GM19239 (cell line): ENCODE results near the gene ARFGAP3.
A peak's percentile ranks its signal among the peaks of the same experiment; 100 is the strongest.
"Not testable (repeated sequence)": the region's sequence is repeated elsewhere in the genome, so short reads cannot be mapped to it uniquely, and the experiment has no call there.

ENCODE experiments used
- DNase-seq: peaks from one replicate; pipeline ENCODE4 v3.0.0; 2011; ENCODE audit warnings: low spot score; ENCODE audit not compliant: insufficient read length
- FAIRE-seq: peaks from 2 replicates; lab custom pipeline; 2011; peaks lifted over from hg19 to GRCh38; lab: Jason Lieb, UNC

Gene ARFGAP3

GRCh38 chr22:42780070-42780540 is 77.0 kb downstream of the ARFGAP3 start:
- FAIRE-seq (peak; percentile 94), DNase-seq (peak; percentile 74)

- FAIRE-seq = no peak
These were observed 79.9 kb downstream of the ARFGAP3 start for GRCh38 chr22:42777126-42777525.

GRCh38 chr22:42773167-42773566 is 83.9 kb downstream of the ARFGAP3 start:
- no peak for FAIRE-seq
- DNase-seq = no peak

More at GRCh38 chr22:42777126-42777525, 79.9 kb downstream of the ARFGAP3 start:
- no peak for DNase-seq

GRCh38 chr22:42772647-42773046 is 84.4 kb downstream of the ARFGAP3 start:
- FAIRE-seq = no peak

GRCh38 chr22:42770941-42771647 is 86.0 kb downstream of the ARFGAP3 start:
- DNase-seq (no peak), FAIRE-seq (no peak)

More at GRCh38 chr22:42772647-42773046, 84.4 kb downstream of the ARFGAP3 start:
- DNase-seq = no peak

GRCh38 chr22:42770448-42770726 is 86.7 kb downstream of the ARFGAP3 start:
- FAIRE-seq (no peak), DNase-seq (no peak)

GRCh38 chr22:42769574-42770447 is 87.3 kb downstream of the ARFGAP3 start:
- FAIRE-seq (peak; percentile 96), DNase-seq (peak; percentile 82)

- FAIRE-seq (no peak), DNase-seq (no peak)
These were observed 87.9 kb downstream of the ARFGAP3 start for GRCh38 chr22:42769238-42769573.

- FAIRE-seq = no peak
These were observed 88.6 kb downstream of the ARFGAP3 start for GRCh38 chr22:42768385-42769035.

GRCh38 chr22:42766860-42767259 is 90.2 kb downstream of the ARFGAP3 start:
- no peak for FAIRE-seq

More at GRCh38 chr22:42768385-42769035, 88.6 kb downstream of the ARFGAP3 start:
- no peak for DNase-seq

GRCh38 chr22:42764895-42765363 is 92.1 kb downstream of the ARFGAP3 start:
- no peak for DNase-seq
- FAIRE-seq = no peak

More at GRCh38 chr22:42766860-42767259, 90.2 kb downstream of the ARFGAP3 start:
- no peak for DNase-seq

GRCh38 chr22:42763965-42764480 is 93.0 kb downstream of the ARFGAP3 start:
- DNase-seq (no peak), FAIRE-seq (no peak)

GRCh38 chr22:42760806-42761565 is 96.1 kb downstream of the ARFGAP3 start:
- DNase-seq = no peak
- peak; percentile 82 for FAIRE-seq

- no peak for DNase-seq
- no peak for FAIRE-seq
These were observed 98.0 kb downstream of the ARFGAP3 start for GRCh38 chr22:42758931-42759629.

GRCh38 chr22:42755553-42755952 is 101.5 kb downstream of the ARFGAP3 start:
- FAIRE-seq = not testable (repeated sequence)

GRCh38 chr22:42755121-42755520 is 102.0 kb downstream of the ARFGAP3 start:
- FAIRE-seq, DNase-seq: not testable (repeated sequence)

More at GRCh38 chr22:42755553-42755952, 101.5 kb downstream of the ARFGAP3 start:
- not testable (repeated sequence) for DNase-seq

GRCh38 chr22:42754658-42755057 is 102.4 kb downstream of the ARFGAP3 start:
- DNase-seq = no peak

GRCh38 chr22:42752912-42753311 is 104.2 kb downstream of the ARFGAP3 start:
- FAIRE-seq (no peak), DNase-seq (no peak)

More at GRCh38 chr22:42754658-42755057, 102.4 kb downstream of the ARFGAP3 start:
- FAIRE-seq = no peak

GRCh38 chr22:42752230-42752746 is 104.8 kb downstream of the ARFGAP3 start:
- FAIRE-seq (no peak), DNase-seq (no peak)
